Panc1 (cell line): ENCODE measurements around the gene PBX1. TPM values are rescaled to one million over a fixed set of nuclear protein-coding genes. Genes with fewer than 3 reads are reported as not detected.

ENCODE experiments used
- ATAC-seq: fragments of 200-7000 bp; cut with Tn5 transposase; 2 replicates; pipeline ENCODE4 v1.9.1; 2020; ENCODE audit warnings: mild to moderate bottlenecking, moderate library complexity
- BruUV-seq: library from RNA; stranded (reverse); fragments of 400-500 nt; replicated peaks from 2 replicates; lab custom pipeline; 2021; lab: Mats Ljungman, UMichigan
- CTCF ChIA-PET: fragments of 300-600 bp; sonication (Branson Sonifier 250); formaldehyde crosslinking; loops from one replicate; lab custom pipeline; 2022; ENCODE audit warnings: antibody characterized with exemption; lab: Charles Lee
- POLR2A ChIA-PET: fragments of 300-600 bp; sonication (Branson Sonifier 250); formaldehyde crosslinking; loops from one replicate; lab custom pipeline; 2022; ENCODE audit warnings: antibody characterized with exemption; lab: Charles Lee
- DNase-seq: peaks from one replicate; pipeline ENCODE4 v3.0.0-alpha.2; 2010; ENCODE audit warnings: low read depth, low spot score
- H3K27ac ChIP-seq: 2 replicates; pipeline ENCODE4 v1.5.1; 2011; ENCODE audit warnings: mild to moderate bottlenecking, low read length, inconsistent platforms
- H3K27me3 ChIP-seq: fragments of 200-500 bp; sonication (Bioruptor generic); 2 replicates; pipeline ENCODE4 v1.6.0; 2014; ENCODE audit warnings: low read length, inconsistent platforms; ENCODE audit not compliant: control insufficient read depth, insufficient read depth
- H3K36me3 ChIP-seq: fragments of 200-500 bp; sonication (Bioruptor generic); 2 replicates; pipeline ENCODE4 v1.5.1; 2014; ENCODE audit warnings: inconsistent platforms, mild to moderate bottlenecking, low read length, moderate library complexity; ENCODE audit not compliant: control insufficient read depth, insufficient read depth
- H3K4me1 ChIP-seq: 2 replicates; pipeline ENCODE4 v1.5.1; 2011; ENCODE audit warnings: inconsistent platforms, mild to moderate bottlenecking, low read length, moderate library complexity; ENCODE audit not compliant: control insufficient read depth, insufficient read depth
- H3K4me3 ChIP-seq, 2 experiments: 2 replicates each; pipeline ENCODE4 v1.5.1; 2011 to 2012; ENCODE audit warnings: low read depth in 2 of 2, low read length in 2 of 2, mild to moderate bottlenecking in 2 of 2, inconsistent platforms in 1 of 2, moderate library complexity in 1 of 2
- H3K9me3 ChIP-seq: fragments of 200-500 bp; sonication (Bioruptor generic); 2 replicates; pipeline ENCODE4 v1.5.1; 2014; ENCODE audit warnings: low read depth, mild to moderate bottlenecking, inconsistent platforms, low read length, moderate library complexity; ENCODE audit not compliant: control insufficient read depth, insufficient read depth
- CTCF ChIP-seq: fragments of 450-650 bp; IDR thresholded peaks from 2 replicates; pipeline ENCODE4 v1.5.1; 2017; ENCODE audit warnings: mild to moderate bottlenecking
- POLR2AphosphoS5 ChIP-seq: IDR thresholded peaks from 2 replicates; pipeline ENCODE4 v1.6.1; 2012; ENCODE audit warnings: mild to moderate bottlenecking, low read depth, low read length, moderate library complexity
- REST ChIP-seq, 2 experiments: IDR thresholded peaks; 2 replicates each; pipeline ENCODE4 v1.6.1; 2011 to 2012; ENCODE audit warnings: low read depth in 2 of 2, control low read depth in 1 of 2, low read length in 1 of 2, mild to moderate bottlenecking in 1 of 2, moderate library complexity in 1 of 2; ENCODE audit not compliant: insufficient read depth in 1 of 2
- SIN3A ChIP-seq: IDR thresholded peaks from 2 replicates; pipeline ENCODE4 v1.6.1; 2012; ENCODE audit warnings: low read depth, mild to moderate bottlenecking, low read length, moderate library complexity, borderline replicate concordance; ENCODE audit not compliant: insufficient read depth
- TCF7L2 ChIP-seq: IDR thresholded peaks from 2 replicates; pipeline ENCODE4 v1.6.1; 2011; ENCODE audit warnings: mild to moderate bottlenecking, low read depth, low read length, inconsistent platforms
- in situ Hi-C: cut with HindIII; loops from 2 replicates; pipeline ENCODE4 v1.10.0; 2016; ENCODE audit warnings: low sequenced_read_pairs, low pct_unique_long_range_greater_than_20kb
- intact Hi-C: fragments of 100-400 bp; cut with micrococcal nuclease; formaldehyde crosslinking; loops from one replicate; pipeline ENCODE4 v1.10.0; 2022; ENCODE audit not compliant: unreplicated experiment
- total RNA-seq: library from RNA; stranded (reverse); gene quantifications from one replicate; pipeline ENCODE4 v1.2.1, GENCODE V29; 2021; ENCODE audit not compliant: unreplicated experiment

The PBX1 gene
- total RNA-seq, 1 experiment from 2014 or later = 2.0 TPM

- TF ChIP-seq REST (IDR thresholded peaks at IDR 0.05; ENCODE audit: insufficient read depth in 1 of 2, low read depth in 2 of 2, low read length in 1 of 2) = no peak
- TF ChIP-seq SIN3A = no peak
- TF ChIP-seq CTCF = no peak
- no peak for TF ChIP-seq TCF7L2
- no peak for TF ChIP-seq POLR2AphosphoS5
- Histone ChIP-seq H3K36me3 (no peaks in the 10 kb centered on the region), H3K4me3 (no peak overlapping the region), H3K27ac (no peak overlapping the region), H3K4me1 (no peaks in the 10 kb centered on the region), H3K27me3 (no peaks in the 10 kb centered on the region), H3K9me3 (no peaks in the 10 kb centered on the region)
- ATAC-seq = no peak
- no TSS peak for BruUV-seq
- intact Hi-C loops = no loop called here
- POLR2A ChIA-PET = no interaction called here
- in situ Hi-C loops = no loop called here
- DNase-seq = no peak
- CTCF ChIA-PET = no interaction called here
Observed at GRCh38 chr1:164569866-164570265, 10.9 kb downstream of the PBX1 start.

- no peaks in the 10 kb centered on the region for H3K27me3 ChIP-seq
- ATAC-seq (no peak), DNase-seq (no peak)
- no peaks in the 10 kb centered on the region for H3K4me1 ChIP-seq
- CTCF ChIA-PET = no interaction called here
- intact Hi-C loops = no loop called here
- in situ Hi-C loops = no loop called here
- H3K36me3 ChIP-seq = no peaks in the 10 kb centered on the region
- BruUV-seq = no TSS peak
- POLR2A ChIA-PET = no interaction called here
- TF ChIP-seq SIN3A (no peak), CTCF (no peak)
- no peak overlapping the region for H3K4me3 ChIP-seq
- H3K27ac ChIP-seq = no peak overlapping the region
- H3K9me3 ChIP-seq = no peaks in the 10 kb centered on the region
Observed at GRCh38 chr1:164571333-164571732, 12.3 kb downstream of the PBX1 start.
